ENCODE results near the gene LEMD3.

LEMD3 gene

DNA sequence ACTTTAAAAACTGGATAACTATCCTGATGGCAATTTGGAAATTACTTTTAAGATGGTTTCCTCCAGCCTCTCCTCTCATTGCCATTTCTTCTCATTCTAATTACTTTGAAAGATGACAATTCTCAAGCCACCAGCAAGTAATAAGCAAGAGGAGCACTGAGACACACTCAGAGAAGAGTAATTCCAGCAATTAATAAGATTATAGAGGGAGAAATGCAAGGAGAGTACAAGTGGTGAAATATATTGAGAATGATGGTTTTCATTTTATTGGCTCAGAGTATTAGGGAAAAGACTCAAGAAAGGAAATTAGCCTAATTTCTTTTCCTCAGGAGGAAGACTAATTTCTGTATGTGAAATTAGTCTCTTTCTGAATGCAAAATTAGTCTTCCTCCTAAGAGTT lies 88.6 kb downstream of the LEMD3 start:
- Histone ChIP-seq H3K27ac (no peak overlapping the region), H3K27me3 (no peaks in the 10 kb centered on the region), H3K9me3 (no peaks in the 10 kb centered on the region), H3K4me3 (ENCODE audit: low read depth in 1 of 2, low read length in 1 of 2) (no peak overlapping the region), H3K36me3 (no peaks in the 10 kb centered on the region), H3K4me1 (ENCODE audit: control insufficient read depth in 1 of 2, insufficient read depth in 1 of 2, low read depth in 1 of 2, low read length in 1 of 2) (peaks cover 0 to 3% of the 10 kb centered on the region in 2 experiments)
- TF ChIP-seq, protein P1, sequence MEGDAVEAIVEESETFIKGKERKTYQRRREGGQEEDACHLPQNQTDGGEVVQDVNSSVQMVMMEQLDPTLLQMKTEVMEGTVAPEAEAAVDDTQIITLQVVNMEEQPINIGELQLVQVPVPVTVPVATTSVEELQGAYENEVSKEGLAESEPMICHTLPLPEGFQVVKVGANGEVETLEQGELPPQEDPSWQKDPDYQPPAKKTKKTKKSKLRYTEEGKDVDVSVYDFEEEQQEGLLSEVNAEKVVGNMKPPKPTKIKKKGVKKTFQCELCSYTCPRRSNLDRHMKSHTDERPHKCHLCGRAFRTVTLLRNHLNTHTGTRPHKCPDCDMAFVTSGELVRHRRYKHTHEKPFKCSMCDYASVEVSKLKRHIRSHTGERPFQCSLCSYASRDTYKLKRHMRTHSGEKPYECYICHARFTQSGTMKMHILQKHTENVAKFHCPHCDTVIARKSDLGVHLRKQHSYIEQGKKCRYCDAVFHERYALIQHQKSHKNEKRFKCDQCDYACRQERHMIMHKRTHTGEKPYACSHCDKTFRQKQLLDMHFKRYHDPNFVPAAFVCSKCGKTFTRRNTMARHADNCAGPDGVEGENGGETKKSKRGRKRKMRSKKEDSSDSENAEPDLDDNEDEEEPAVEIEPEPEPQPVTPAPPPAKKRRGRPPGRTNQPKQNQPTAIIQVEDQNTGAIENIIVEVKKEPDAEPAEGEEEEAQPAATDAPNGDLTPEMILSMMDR (IDR thresholded peaks at IDR 0.05) = no peak

DNA sequence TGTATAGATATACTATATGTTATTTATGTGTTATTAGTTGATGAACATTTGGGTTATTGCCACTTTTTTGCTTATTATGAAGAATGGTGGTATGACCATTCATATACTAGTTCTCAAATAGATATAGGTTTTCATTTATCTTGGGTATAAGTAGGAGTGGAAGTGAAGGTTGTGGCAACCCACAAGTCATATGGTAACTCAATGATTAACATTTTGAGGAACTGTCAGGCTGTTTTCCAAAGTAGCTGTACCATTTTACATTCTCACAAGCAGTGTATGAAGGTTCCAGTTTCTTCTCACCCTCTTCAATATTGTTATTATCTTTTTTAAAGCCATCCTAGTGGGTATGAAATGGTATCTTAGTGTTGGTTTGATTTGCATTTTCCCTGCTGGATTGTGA lies 90.1 kb downstream of the LEMD3 start:
- H3K36me3 ChIP-seq = no peaks in the 10 kb centered on the region
- H3K27ac ChIP-seq = no peak overlapping the region
- H3K4me3 ChIP-seq (ENCODE audit: low read depth in 1 of 2, low read length in 1 of 2) = no peak overlapping the region
- peaks cover 0 to 3% of the 10 kb centered on the region in 2 experiments for H3K4me1 ChIP-seq (ENCODE audit: control insufficient read depth in 1 of 2, insufficient read depth in 1 of 2, low read depth in 1 of 2, low read length in 1 of 2)
- TF ChIP-seq, protein P1 (IDR thresholded peaks at IDR 0.05) = no peak
- no peaks in the 10 kb centered on the region for H3K27me3 ChIP-seq
- no peaks in the 10 kb centered on the region for H3K9me3 ChIP-seq

DNA sequence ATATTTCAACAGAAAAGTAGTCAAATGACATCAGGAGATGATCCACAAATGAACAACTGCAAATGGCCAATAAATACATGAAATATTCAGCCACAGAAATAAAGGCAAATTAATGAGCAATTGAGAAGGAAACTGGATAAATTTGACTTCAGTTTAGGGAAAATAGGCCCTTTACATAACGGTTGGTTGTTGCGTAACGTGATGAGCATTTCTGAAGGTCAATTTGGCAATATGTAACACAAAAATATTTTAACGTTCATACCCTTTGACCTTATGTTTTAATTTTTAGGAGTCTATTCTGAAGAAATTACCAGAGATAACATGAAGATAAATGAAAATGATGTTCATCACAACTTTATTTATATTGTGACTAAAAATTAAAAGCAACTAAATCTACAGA lies 94.4 kb downstream of the LEMD3 start:
- no peak overlapping the region for H3K27ac ChIP-seq

DNA sequence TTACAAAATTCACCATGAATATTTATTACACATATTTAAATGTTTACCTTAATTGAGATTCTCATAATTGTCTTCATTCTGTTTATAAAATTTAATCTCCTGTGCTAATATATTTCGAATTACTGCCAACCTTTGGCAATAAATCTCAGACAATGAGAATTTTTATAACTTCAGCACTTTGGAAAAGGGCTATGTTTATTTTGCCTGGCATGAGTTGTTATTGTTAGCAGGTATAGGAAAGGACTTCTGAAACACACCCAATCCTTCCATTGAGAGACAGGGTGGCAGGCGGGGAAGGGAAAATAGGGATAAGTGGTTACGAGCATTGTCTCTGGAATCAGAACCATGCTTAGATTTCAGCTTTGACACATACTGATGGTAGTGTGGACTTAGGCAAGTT lies 97.0 kb downstream of the LEMD3 start:
- TF ChIP-seq, protein P1 (IDR thresholded peaks at IDR 0.05) = no peak
- no peaks in the 10 kb centered on the region for H3K27me3 ChIP-seq
- no peaks in the 10 kb centered on the region for H3K9me3 ChIP-seq
- H3K4me3 ChIP-seq (ENCODE audit: low read depth in 1 of 2, low read length in 1 of 2) = no peak overlapping the region
- H3K4me1 ChIP-seq (ENCODE audit: control insufficient read depth in 1 of 2, insufficient read depth in 1 of 2, low read depth in 1 of 2, low read length in 1 of 2) = peaks cover 0 to 3% of the 10 kb centered on the region in 2 experiments
- no peaks in the 10 kb centered on the region for H3K36me3 ChIP-seq
- H3K27ac ChIP-seq = no peak overlapping the region

More for the DNA sequence above, 94.4 kb downstream of the LEMD3 start:
- Histone ChIP-seq H3K36me3 (no peaks in the 10 kb centered on the region), H3K9me3 (no peaks in the 10 kb centered on the region), H3K4me3 (ENCODE audit: low read depth in 1 of 2, low read length in 1 of 2) (no peak overlapping the region), H3K27me3 (no peaks in the 10 kb centered on the region), H3K4me1 (ENCODE audit: control insufficient read depth in 1 of 2, insufficient read depth in 1 of 2, low read depth in 1 of 2, low read length in 1 of 2) (peaks cover 0 to 3% of the 10 kb centered on the region in 2 experiments)
- TF ChIP-seq, protein P1 (IDR thresholded peaks at IDR 0.05) = no peak

DNA sequence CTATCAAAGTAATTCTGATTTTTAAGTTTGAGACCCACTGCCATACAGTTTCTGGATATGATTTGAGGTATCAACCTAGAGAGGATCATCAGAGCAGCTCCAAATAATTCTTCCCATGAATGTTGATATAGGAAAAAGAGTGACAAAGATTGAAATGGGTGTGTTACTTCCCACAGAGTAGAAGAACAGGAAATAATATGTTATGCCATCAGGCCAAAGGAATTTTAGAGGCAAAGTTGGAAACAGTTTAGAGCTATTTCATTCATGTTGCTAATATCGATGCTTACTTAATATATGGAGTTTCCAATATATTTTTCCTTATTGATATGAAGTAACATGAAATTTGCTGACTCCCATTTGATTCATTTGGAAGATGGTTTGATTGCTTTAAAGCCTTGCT lies 100.2 kb downstream of the LEMD3 start:
- Histone ChIP-seq H3K27me3 (no peaks in the 10 kb centered on the region), H3K4me3 (ENCODE audit: low read depth in 1 of 2, low read length in 1 of 2) (no peak overlapping the region), H3K9me3 (no peaks in the 10 kb centered on the region), H3K36me3 (no peaks in the 10 kb centered on the region), H3K27ac (no peak overlapping the region), H3K4me1 (ENCODE audit: control insufficient read depth in 1 of 2, insufficient read depth in 1 of 2, low read depth in 1 of 2, low read length in 1 of 2) (no peaks in the 10 kb centered on the region)
- TF ChIP-seq, protein P1 (IDR thresholded peaks at IDR 0.05) = no peak

All from neutrophil (primary cell).